ENCODE measurements around the gene GBX2.
"Not testable (repeated sequence)": the region's sequence is repeated elsewhere in the genome, so short reads cannot be mapped to it uniquely, and the experiment has no call there.

GRCh38 chr2:236141616-236142015, 26.6 kb downstream of the GBX2 start:
- TF ChIP-seq CTCF (IDR thresholded peaks at IDR 0.05); EZH2 (IDR thresholded peaks at IDR 0.05; ENCODE audit: borderline replicate concordance, insufficient read depth, low read depth, low read length, poor library complexity, severe bottlenecking): not testable (repeated sequence)

Measured in B cell (primary cell).